HUES48 (cell line): Measurements from ENCODE around the gene MYO1D.
"Not testable (repeated sequence)": the region's sequence is repeated elsewhere in the genome, so short reads cannot be mapped to it uniquely, and the experiment has no call there.

Experiments used
- H3K27ac ChIP-seq: one replicate; pipeline ENCODE4 v1.7.0; 2013; ENCODE audit warnings: low read depth, low read length, inconsistent platforms
- H3K27me3 ChIP-seq: 2 replicates; pipeline ENCODE4 v1.6.1; 2013; ENCODE audit warnings: mild to moderate bottlenecking, low read length; ENCODE audit not compliant: control insufficient read depth, insufficient read depth
- H3K36me3 ChIP-seq: 2 replicates; pipeline ENCODE4 v1.6.1; 2013; ENCODE audit warnings: low read length; ENCODE audit not compliant: control insufficient read depth, insufficient read depth
- H3K4me1 ChIP-seq: 2 replicates; pipeline ENCODE4 v1.6.1; 2013; ENCODE audit warnings: mild to moderate bottlenecking, low read length; ENCODE audit not compliant: control insufficient read depth, insufficient read depth
- H3K4me3 ChIP-seq: 2 replicates; pipeline ENCODE4 v1.5.1; 2013; ENCODE audit warnings: mild to moderate bottlenecking, low read depth, low read length
- H3K9ac ChIP-seq: 2 replicates; pipeline ENCODE4 v1.6.1; 2013; ENCODE audit warnings: mild to moderate bottlenecking, low read depth, low read length, moderate library complexity
- H3K9me3 ChIP-seq: 2 replicates; pipeline ENCODE4 v1.6.1; 2013; ENCODE audit warnings: low read length; ENCODE audit not compliant: control insufficient read depth, insufficient read depth

MYO1D gene

DNA sequence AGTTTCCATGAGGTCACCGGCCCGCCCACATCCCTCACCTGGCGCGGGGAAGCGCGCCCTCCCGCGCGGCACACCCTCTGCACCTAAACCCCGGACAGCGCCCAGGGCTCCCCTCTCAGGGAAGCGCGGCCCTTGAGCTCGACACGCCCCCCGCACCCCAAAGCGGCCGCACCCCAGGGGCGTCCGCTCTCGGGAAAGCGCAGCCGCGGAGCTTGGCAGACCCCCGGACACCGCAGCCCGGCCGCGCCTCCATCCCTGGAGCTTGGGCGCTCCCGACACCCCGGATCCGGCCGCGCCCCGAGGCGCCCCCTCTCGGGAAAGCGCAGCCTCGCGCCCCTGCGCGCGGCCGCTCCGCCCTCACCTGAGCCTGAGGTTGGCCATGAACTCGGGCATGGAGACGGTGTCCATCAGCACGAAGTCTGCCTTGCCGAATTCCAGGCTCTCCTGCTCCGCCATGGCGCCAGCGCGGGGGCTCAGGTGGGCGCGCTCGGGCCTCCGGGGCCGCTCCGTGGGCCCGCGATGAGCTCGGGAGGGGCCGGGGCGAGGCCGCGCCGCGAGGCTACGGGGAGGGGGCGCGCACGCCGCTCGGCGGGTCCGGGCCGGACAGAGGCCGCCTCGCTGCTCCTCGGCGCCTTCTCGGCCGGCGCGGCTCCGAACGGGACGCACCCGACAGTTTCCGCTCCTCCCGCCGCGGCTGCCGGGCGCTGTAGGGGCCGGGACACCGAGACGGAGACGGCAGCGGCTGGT is at the start of gene MYO1D:
TSS of gene MYO1D (minus strand) at position 708 of the 747 bp plus-strand sequence. CDS start at position 456, 252 bp downstream.
- Histone ChIP-seq H3K4me3 (peak within 1 kb of the TSS; percentile 90), H3K9ac (peak within 1 kb of the TSS; percentile 87), H3K27me3 (no peaks in the 10 kb centered on the region), H3K9me3 (no peaks in the 10 kb centered on the region), H3K27ac (peak within 1 kb of the TSS; percentile 91), H3K36me3 (0 out of 2 replicates have a peak, but pooled peaks cover 3% of the 10 kb centered on the region), H3K4me1 (peaks cover 10% of the 10 kb centered on the region)

DNA sequence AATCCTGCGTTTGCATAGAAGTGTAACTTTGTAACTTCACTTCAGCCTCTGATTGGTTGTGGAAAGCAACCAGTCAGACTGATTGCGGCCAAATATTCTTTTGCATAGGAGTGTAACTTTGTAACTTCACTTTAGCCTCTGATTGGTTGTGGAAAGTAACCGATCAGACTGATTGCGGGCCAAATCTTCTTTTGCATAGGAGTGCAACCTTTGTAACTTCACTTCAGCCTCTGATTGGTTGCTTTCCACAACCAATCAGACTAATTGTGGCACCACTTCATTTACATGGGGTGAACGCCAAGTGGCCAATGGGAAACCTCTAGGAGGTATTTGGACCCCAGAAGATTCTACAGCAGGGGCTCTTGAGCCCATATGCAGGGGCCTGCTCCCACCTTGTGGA is 49.3 kb upstream of the MYO1D start:
- no peak overlapping the region for H3K4me3 ChIP-seq
- no peak overlapping the region for H3K27ac ChIP-seq
- peaks cover under 1% of the 10 kb centered on the region; the same call in 1 of the 2 replicates for H3K36me3 ChIP-seq
- no peak overlapping the region for H3K9ac ChIP-seq
- peaks cover 17% of the 10 kb centered on the region for H3K4me1 ChIP-seq
- peaks cover 6% of the 10 kb centered on the region; the same call in 1 of the 2 replicates for H3K27me3 ChIP-seq
- H3K9me3 ChIP-seq: no peaks in the 10 kb centered on the region

DNA sequence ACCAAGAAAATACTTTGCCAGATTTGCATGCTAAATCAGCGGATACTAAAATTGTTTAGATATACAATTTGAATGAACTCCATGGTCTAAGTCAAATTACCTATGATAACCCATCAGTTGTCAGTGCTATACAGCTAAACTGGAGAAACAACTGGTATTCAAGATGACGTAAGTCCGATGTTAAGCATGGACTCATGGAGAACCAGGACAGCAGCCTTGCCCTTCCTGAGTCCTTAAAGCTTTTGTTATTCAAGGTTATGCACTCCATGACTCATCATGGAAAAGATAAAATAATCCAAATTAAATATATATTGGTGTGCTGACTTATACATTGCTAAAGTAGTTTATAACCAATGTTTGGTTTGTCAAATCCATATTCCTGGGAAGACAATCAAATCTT is 47.0 kb upstream of the MYO1D start:
- H3K4me1 ChIP-seq, H3K9ac ChIP-seq, H3K36me3 ChIP-seq, H3K27me3 ChIP-seq, H3K4me3 ChIP-seq, H3K9me3 ChIP-seq, H3K27ac ChIP-seq: not testable (repeated sequence)

DNA sequence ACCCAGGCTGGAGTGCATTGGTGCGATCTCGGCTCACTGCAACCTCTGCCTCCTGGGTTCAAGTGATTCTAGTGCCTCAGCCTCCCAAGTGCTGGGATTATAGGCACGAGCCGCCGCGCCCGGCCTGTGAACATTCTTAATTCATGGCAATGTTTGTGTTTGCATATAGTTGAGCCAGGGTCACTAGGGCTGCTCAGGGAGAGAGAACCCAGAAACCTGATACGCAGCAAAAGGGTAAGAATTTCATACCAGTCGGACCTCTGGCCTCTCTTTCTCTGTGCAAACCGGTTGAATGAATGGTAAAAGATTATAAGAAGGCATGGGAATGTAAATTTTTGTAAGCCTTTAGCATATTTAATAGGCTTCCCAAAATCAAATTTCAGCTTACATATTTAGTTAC is 44.1 kb upstream of the MYO1D start:
- H3K36me3 ChIP-seq: no peaks in the 10 kb centered on the region

DNA sequence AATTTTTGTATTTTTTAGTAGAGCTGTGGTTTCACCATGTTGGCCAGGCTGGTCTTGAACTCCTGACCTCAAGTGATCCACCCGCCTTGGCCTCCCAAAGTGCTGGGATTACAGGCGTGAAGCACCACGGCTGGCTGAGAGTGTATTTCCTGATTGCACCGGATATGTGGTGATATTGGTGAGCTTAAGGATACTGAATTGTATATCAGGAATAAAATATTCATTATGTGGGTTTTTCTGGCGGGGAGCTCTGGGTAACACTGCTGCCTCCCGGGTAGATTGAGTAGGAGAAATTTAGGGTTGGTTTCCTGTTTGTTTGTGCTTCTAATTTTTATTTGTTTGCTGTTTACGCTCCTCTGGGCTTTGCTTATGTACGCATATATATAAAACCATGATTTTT is 43.4 kb upstream of the MYO1D start:
- no peaks in the 10 kb centered on the region for H3K27me3 ChIP-seq
- H3K4me3 ChIP-seq: no peak overlapping the region
- H3K36me3 ChIP-seq: no peaks in the 10 kb centered on the region
- peaks cover 12% of the 10 kb centered on the region for H3K4me1 ChIP-seq
- H3K9me3 ChIP-seq: no peaks in the 10 kb centered on the region
- H3K27ac ChIP-seq: no peak overlapping the region
- no peak overlapping the region for H3K9ac ChIP-seq

More for the DNA sequence above, 44.1 kb upstream of the MYO1D start:
- H3K27me3 ChIP-seq: no peaks in the 10 kb centered on the region
- H3K9ac ChIP-seq: no peak overlapping the region
- H3K4me1 ChIP-seq: peaks cover 12% of the 10 kb centered on the region
- no peak overlapping the region for H3K4me3 ChIP-seq
- H3K9me3 ChIP-seq: no peaks in the 10 kb centered on the region
- H3K27ac ChIP-seq: no peak overlapping the region

DNA sequence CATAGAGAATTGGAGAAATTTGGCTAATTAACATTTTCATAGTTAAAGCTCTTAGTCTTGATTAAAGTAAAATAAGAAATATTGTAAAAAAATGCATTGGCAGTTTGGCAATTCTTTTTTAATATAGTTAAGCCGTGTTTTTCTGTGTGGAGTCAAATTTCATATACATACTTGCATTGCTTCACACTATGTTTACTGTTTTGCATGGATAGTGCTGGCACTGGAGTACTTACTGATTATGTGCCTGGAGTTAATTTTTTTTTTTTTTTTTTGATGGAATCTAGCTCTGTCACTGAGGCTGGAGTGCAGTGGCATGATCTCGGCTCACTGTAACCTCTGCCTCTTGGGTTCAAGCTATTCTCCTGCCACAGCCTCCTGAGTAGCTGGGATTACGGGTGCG is 43.0 kb upstream of the MYO1D start:
- not testable (repeated sequence) for H3K9ac ChIP-seq, H3K27me3 ChIP-seq, H3K4me3 ChIP-seq, H3K36me3 ChIP-seq, H3K9me3 ChIP-seq, H3K27ac ChIP-seq
- H3K4me1 ChIP-seq: peaks cover 12% of the 10 kb centered on the region

DNA sequence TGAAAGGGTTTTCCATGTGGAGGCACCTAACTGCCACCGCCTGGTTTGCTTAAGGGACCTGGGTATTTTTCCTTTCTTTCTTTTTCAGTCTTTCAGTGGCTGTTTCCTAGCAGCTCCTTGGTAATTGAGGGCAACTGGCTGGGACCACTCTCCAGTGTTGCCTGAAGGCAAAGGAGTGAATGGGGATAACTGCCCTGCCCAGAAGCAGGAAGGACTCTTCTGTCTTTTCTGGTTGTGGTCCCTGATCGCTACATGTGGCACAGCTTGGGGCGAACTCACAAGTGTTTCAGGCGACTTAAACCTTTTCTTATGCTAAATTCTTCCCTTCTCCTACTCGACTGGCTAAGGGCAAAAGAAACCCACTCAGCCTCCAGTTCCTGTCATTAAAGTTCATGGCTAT is 40.9 kb upstream of the MYO1D start:
- no peaks in the 10 kb centered on the region for H3K36me3 ChIP-seq
- no peaks in the 10 kb centered on the region for H3K9me3 ChIP-seq
- H3K27ac ChIP-seq: peak overlapping the region; percentile 5
- H3K4me3 ChIP-seq: no peak overlapping the region
- H3K27me3 ChIP-seq: no peaks in the 10 kb centered on the region
- H3K4me1 ChIP-seq: peaks cover 12% of the 10 kb centered on the region
- no peak overlapping the region for H3K9ac ChIP-seq

DNA sequence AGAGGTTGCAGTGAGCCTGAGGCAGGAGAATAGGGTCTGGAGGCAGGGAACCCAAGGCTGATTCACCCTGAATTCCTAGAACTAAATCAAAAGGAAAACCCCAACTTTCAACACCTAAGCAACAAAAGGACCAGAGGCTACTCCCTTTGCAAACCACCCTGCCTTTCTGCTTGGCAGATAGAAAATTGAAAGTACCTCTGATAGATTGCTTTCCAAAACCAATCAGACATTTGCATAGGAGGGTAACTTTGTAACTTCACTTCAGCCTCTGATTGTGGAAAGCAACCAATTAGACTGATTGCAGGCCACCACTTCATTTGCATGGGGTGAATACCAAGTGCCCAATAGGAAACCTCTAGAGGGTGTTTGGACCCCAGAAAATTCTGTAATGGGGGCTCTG is 40.2 kb upstream of the MYO1D start:
- Histone ChIP-seq H3K9ac (no peak overlapping the region), H3K4me3 (no peak overlapping the region), H3K36me3 (no peaks in the 10 kb centered on the region), H3K27ac (no peak overlapping the region), H3K4me1 (peaks cover 16% of the 10 kb centered on the region), H3K27me3 (no peaks in the 10 kb centered on the region), H3K9me3 (no peaks in the 10 kb centered on the region)

DNA sequence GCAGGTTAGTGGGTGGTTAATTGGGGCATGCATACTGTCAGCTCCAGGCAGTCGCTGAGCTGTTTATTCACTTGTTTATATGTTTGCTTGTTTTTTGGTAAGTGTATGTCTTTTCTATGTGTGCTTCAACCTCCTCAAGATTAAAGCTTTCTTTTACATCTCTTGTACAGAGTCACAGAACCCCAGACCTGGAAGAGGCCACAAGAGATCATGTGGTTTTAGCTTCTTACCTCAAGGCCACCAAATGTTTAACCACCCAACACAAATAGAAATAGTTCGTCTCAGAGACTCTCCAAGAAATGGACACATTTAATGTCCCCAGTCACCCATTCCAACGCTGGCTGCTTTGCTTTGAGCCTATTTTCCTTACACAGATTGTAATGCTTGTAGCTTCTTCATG is 39.2 kb upstream of the MYO1D start:
- no peaks in the 10 kb centered on the region for H3K9me3 ChIP-seq
- no peak overlapping the region for H3K4me3 ChIP-seq
- H3K27ac ChIP-seq: no peak overlapping the region
- no peaks in the 10 kb centered on the region for H3K27me3 ChIP-seq
- no peak overlapping the region for H3K9ac ChIP-seq
- H3K36me3 ChIP-seq: no peaks in the 10 kb centered on the region
- peaks cover 18% of the 10 kb centered on the region for H3K4me1 ChIP-seq

DNA sequence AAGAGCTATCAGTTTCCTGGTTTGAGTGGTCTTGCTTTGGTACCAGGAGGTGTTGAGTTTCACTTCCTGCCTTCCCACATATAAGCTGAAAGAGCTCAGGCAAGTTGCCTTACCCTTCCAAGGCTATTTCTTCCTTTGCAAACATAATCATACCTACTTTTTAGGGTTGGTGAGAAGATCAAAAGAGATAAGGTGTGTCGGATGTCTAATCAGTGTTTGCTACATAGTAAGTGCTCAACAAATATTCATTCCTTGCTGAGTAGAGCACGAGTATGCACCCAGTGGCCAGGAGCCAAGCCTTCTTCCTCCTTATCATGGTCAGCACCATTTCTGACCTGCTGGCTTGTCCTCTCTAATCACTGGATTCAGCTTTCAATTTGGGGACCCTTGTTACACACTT is 38.3 kb upstream of the MYO1D start:
- H3K27ac ChIP-seq: no peak overlapping the region
- no peak overlapping the region for H3K9ac ChIP-seq
- H3K9me3 ChIP-seq: no peaks in the 10 kb centered on the region
- no peaks in the 10 kb centered on the region for H3K27me3 ChIP-seq
- H3K4me1 ChIP-seq: peaks cover 18% of the 10 kb centered on the region
- H3K4me3 ChIP-seq: no peak overlapping the region
- no peaks in the 10 kb centered on the region for H3K36me3 ChIP-seq

DNA sequence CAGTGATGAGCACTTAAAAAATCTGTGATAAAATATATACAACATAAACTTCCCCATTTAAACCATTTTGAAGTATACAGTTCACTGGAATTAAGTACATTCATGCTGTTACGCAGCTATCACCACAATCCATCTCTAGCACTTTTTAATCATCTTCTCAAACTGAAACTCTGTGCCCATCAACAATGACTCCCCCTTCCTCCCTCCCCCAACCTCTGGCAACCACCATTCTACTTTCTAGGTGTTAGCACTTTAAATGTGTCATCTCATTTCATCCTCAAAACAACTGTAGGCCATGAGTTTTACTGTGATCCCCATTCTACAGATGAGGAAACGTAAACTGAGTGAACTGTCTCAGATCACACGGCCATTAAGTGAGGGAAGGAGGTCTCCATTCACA is 37.3 kb upstream of the MYO1D start:
- H3K27me3 ChIP-seq: no peaks in the 10 kb centered on the region
- no peaks in the 10 kb centered on the region for H3K36me3 ChIP-seq
- H3K4me1 ChIP-seq: peaks cover 20% of the 10 kb centered on the region
- H3K27ac ChIP-seq: no peak overlapping the region
- H3K9ac ChIP-seq: no peak overlapping the region
- no peaks in the 10 kb centered on the region for H3K9me3 ChIP-seq
- no peak overlapping the region for H3K4me3 ChIP-seq
